Stimulated activated CD4-positive, alpha-beta T cell treated with anti-CD3 and anti-CD28 coated beads, Interleukin-12 subunit alpha, Interleukin-12 subunit beta, amount 100 ng/mL, for 24 hours (primary cell): ENCODE measurements around the gene DDX23.

Experiments
- DNase-seq, 2 experiments: peaks; one replicate each; pipeline ENCODE4 v3.0.0-alpha.2; 2020; ENCODE audit warnings: low read depth in 2 of 2

DDX23 gene

GRCh38 chr12:48795550-48796455, 56.2 kb downstream of the DDX23 start:
- peak; percentile 31 to 46 for DNase-seq

GRCh38 chr12:48794870-48795269, 57.1 kb downstream of the DDX23 start:
- no peak for DNase-seq

GRCh38 chr12:48793696-48794095, 58.3 kb downstream of the DDX23 start:
- no peak for DNase-seq

- DNase-seq = no peak
Measured at GRCh38 chr12:48789858-48790326, 62.1 kb downstream of the DDX23 start.

GRCh38 chr12:48788854-48789775, 62.8 kb downstream of the DDX23 start, which contains the start of gene ADCY6:
TSS of gene ADCY6 (minus strand) at chr12:48789089. CDS start at chr12:48783434, 5,655 bp downstream.
- peak in 1 of 2 experiments; percentile 18 for DNase-seq

GRCh38 chr12:48788524-48788853, 63.5 kb downstream of the DDX23 start:
- DNase-seq = no peak

GRCh38 chr12:48787791-48788523, 64.0 kb downstream of the DDX23 start:
- DNase-seq = no peak

GRCh38 chr12:48786591-48787544, 65.1 kb downstream of the DDX23 start:
- no peak for DNase-seq

GRCh38 chr12:48783432-48783831, 68.5 kb downstream of the DDX23 start:
- DNase-seq = no peak

GRCh38 chr12:48782457-48783395, 69.2 kb downstream of the DDX23 start:
- DNase-seq = no peak

- DNase-seq = no peak
Measured at GRCh38 chr12:48781750-48782456, 70.1 kb downstream of the DDX23 start.

- DNase-seq = no peak
Measured at GRCh38 chr12:48780381-48781025, 71.5 kb downstream of the DDX23 start.

- no peak for DNase-seq
Measured at GRCh38 chr12:48779869-48780268, 72.1 kb downstream of the DDX23 start.
